NCI-H446 treated with DMSO at 0.1 percent for 48 hours (cell line): ENCODE measurements around the gene PDE6A.

Source experiments
- DNase-seq: peaks from one replicate; lab custom pipeline; 2025; lab: John Stamatoyannopoulos, UW

The PDE6A gene

DNA sequence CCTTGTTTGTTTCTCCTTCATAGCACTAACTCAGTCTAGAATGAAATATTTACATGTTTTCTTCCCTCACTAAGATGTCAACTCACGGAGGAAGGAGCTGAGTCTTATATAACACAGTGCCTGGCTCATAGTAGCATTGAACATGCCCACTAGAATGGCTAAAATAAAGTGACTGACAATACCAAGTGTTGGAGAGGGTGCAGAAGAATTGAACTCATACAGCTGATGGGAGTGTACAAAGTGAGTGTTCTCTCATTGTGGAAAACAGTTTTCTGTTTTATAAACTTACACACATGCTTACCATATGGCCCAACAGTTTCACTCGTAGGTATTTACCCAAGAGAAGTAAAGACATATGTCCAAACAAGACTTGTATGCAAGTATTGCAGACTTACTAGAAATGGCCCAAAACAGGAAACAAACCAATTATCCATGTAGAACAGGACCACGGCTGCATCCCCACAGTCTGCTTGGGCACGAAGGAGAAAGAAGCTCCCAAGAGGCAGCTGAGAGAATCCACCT is 127.0 kb downstream of the PDE6A start:
- DNase-seq = no peak

DNA sequence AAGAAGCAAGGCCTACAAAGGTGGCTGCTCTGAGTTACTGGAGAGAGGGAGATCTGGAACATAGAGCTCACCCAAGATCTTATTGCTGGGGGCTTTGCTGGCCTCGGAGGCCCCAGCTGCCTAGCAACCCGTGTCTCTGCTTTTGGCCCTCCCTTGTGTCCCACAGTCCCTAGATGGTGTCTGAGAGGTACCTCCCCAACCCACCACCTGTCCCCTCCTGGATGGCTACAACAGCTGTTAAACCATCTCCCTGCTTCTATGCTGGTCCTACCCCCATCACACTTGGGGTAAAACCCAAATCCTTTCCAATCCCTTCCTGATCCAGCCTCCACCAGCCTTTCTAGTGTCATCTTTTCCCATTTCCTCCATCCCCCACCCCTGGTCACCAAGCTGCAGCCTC is 127.9 kb downstream of the PDE6A start:
- no peak for DNase-seq

DNA sequence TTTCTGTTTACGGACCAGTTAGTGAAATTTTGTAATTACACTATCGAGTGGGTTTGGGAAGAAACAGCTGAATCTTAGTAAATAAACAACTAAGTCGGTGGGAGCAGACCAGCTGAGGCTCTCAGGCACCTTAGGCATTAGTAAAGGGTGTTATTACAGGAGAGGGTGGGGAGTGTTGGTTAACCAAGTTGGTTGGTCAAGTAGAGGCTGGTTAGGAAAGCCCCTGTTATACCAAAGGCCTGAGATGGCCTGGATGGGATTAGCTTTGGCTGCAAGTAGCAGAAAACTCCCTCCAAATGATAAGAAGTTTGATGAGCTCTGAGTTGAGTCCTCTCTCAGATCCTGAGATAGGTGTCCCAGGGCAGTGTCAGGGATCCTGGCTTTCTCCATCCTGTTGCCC is 133.1 kb downstream of the PDE6A start:
- DNase-seq = no peak

DNA sequence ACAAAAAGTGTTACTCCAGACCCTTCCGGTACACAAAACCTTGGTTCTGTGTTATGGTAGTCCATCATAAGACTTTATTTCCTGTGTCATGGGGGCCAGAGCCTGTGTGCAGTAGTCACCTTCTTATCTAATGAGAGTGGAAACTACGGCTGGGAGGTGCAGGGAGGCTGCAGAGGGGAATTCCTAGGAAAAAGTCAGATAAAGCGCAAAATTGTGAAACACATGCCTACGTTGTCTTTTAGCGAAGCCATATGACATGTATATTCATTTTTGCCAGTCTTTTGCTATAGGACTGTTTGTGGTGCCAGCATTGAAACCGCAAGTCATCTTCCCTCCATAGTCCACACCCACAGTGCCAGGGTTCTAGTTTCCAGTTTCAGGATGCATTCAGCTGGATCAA is 133.7 kb downstream of the PDE6A start:
- no peak for DNase-seq

DNA sequence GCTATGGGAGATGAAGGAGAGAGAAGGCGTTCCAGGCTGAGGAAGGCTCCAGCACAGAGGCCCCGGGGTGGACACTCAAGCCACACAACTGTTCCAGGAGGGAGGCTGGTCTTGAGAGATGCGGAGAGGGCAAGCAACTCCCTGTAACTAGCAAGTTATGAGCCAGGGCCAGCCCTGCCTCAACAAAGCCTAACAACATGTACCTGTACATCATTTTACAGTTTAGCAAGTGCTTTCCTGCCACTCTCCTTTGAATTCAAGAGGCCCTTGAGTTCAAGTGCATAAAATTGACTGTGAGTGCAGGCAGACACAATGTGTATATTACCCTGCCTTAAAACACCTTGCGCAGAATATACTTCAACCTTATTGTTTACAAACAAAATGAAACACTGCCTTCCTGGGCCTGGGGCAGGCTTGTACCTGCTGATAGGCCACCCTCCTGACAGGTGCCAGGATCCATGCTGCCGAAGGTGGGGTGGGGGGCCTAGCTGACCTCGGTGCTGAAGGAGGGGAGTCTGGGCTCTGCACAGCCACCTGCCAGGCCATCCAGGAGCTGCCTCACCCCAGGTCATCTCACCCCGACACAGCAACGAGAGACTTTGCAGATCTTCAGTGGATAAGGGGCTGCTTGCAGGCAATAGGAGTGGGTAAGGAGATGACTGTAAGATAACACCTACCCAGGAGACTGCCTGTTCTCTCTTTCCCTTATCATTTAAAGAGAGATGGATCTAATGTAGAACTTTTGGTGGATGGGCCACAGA is 134.5 kb downstream of the PDE6A start:
- no peak for DNase-seq

DNA sequence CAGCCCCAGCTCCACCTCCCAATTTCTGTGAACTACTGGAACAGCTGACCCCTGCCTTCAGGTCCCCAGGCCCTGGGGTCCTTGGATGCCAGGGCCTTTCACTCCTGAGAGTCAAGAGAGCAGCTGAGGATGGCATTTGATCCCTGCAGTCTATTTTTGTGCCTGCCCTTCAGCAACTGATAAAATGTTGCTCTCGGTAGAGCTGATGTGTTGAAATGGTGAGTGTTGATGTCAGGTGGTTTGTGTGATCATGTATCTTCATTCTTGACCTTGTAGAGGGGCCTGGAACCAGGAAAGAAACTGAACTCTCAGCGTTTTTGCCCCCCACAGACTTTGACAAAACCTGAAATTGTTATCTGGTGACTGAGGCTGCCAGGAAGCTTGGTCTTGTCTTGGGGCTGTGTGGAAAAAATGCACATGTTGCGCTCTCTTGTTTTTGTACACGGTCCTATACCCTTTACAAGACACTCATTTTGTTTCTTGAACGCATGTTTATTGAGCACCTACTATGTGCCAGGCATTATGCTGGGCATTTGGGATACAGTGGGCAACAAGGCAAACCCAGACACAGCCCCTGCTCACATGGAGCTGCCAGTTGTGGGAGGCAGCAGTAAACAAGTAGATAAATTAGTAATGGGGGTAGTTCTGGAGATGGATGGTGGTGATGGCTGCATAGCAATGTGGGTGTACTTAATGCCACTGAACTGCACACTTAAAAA is 136.2 kb downstream of the PDE6A start:
- DNase-seq = no peak
